HG03135 (cell line): ENCODE results near the gene ADGRB3.
"Not testable (repeated sequence)": the region's sequence is repeated elsewhere in the genome, so short reads cannot be mapped to it uniquely, and the experiment has no call there.

Source experiments
- ATAC-seq: cut with Tn5 transposase; IDR thresholded peaks from one replicate; pipeline ENCODE4 v1.9.1; 2021; ENCODE audit warnings: mild to moderate bottlenecking, moderate library complexity; ENCODE audit not compliant: unreplicated experiment

Gene ADGRB3

DNA sequence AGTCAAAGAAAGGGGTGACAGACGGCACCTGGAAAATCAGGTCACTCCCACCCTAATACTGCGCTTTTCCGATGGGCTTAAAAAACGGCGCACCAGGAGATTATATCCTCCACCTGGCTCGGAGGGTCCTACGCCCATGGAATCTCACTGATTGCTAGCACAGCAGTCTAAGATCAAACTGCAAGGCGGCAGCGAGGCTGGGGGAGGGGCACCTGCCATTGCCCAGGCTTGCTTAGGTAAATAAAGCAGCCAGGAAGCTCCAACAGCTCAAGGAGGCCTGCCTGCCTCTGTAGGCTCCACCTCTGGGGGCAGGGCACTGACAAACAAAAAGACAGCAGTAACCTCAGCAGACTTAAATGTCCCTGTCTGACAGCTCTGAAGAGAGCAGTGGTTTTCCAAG is 277.7 kb downstream of the ADGRB3 start:
- ATAC-seq: not testable (repeated sequence)

DNA sequence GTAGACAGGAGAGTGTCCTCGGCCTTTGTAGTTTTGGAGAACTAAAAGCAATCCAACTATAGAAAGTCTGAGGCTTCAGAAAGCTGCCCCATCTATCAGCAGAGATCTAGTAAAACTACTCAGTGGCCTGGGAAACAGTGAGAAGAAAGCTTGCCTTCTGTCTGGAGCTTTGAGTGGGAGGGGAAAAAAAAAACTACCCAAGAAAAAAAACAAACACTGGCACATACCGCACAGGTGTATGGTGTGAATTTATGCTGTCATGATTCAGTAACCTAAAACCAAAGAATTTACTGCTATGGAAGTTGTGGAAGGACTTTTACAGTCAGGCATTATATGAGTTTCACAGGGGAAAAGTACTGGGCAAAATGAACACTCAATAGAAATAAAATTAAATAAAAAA is 280.5 kb downstream of the ADGRB3 start:
- no peak for ATAC-seq

DNA sequence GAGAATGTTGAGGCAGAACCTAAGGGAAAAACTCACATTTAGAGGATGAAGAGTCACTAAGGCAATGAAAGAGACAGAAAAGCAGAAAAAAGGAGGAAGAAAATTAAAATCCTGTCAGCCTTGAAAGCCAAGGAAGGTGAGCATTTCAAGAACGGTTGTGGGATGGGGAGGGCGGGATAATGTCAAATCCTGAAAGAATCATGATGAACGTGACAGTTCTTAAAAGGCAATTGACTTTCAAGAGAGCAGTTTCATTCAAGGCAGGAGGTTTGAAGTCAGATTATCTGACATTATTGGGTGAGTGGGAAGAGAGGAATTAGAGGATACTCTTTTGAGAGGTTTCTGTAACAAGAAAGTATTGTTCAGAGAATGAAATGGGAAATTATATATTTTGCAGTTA is 284.5 kb downstream of the ADGRB3 start:
- ATAC-seq: no peak

DNA sequence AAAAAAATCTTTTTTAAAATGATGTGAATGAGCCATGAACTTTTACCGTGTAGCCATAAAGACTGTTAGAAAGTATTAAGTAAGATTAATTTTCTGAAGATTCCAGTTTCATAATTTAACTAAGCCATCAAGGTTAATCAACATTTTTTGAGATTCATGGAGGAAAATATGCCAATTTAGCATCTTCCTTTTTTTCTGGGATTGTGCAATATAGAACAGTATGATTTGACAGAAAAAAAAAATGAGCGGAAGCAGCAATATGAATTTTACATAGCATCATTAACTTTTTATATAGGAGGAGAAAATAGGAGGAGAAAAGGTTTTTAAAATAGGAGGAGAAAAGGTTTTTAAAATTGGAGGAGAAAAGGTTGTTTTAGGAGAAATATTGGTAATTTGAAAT is 306.3 kb downstream of the ADGRB3 start:
- no peak for ATAC-seq

- ATAC-seq: no peak
These were observed 312.6 kb downstream of the ADGRB3 start for GRCh38 chr6:68947721-68948120.

DNA sequence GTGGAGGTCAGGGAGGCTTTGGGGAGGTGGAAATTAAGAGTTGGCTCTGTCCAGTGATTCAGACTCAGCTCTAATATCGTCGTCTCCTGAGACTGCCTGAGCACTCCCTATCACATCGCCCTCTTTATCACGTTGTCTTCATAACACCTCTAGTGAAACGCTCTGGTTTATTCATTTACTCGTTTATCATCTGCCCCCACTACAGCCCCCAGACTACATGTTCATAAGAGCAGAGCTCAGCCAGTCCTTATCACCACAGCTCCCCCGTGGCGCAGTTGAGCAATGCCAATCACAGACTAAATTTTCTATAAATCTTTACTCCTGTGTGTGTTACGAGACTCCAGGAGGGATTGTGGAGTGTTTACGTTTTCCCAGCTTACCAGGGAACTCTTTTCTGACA is 316.2 kb downstream of the ADGRB3 start:
- ATAC-seq: no peak

DNA sequence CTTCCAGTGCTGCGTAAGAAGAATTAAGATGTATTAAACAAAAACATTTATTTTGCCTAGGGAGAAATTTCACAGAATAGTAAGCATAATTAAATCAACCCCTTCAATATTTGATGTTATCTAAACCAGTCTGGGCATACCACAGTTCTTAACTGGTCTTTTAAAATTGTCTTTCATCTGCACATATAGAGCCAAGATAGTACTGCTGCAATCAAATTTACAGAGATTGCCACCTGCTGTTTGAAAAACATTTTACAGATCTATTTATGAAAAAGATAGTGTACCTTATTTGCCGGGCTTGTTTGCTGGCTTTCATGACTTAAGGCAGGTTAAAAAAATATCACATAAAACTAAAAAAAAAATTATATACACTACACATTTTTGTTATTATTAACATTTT is 323.2 kb downstream of the ADGRB3 start:
- ATAC-seq: no peak

DNA sequence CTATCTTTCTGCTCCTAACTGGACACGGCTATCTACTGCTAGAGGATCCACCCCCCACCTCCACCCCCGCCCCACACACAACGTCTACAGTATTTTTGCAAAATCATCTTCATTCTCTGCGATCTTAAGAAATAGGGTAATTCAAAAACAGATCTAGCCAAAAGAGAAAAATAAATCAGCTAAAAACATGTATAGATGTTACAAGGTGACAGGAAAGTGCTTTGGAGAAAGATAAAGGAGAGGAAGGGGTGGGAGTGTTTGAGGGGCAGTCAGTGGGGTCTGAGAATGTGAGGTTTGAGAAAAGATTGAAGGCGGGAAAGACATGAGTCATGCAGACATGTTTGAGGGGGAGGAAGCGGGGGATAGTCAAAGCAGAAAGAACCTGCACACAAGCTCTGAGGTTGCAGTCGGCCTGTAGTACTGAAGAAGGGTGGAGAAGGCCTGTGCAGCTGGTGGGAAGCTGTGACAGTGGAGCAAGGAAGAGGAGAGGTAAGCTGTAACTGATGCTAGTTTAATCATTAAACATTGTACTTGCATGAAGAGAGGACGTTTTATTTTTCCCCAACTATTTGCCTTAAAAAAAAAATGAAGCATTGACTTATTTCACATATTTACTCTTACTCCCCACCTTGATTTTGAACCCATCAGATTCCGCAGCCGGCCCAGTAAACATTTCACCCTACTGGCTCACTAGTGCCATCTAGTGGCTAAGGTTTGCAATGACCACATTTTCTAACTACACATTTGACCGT is 332.6 kb downstream of the ADGRB3 start:
- no peak for ATAC-seq

DNA sequence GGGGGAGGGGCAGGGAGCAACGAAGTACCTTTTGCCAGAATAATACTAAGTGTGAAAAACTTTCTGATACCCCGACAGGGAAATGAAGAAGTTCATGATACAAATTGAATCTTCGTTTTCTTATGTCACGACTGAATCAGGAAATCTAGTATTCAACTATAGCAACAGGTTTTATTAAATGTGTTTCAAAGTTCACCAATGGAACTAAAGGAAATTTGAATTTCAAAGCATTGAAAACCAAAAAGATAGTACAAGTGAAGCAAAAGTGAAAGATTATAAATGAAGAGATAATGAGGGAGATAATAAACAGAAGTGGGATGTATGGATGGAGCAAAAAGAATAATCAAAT is 333.2 kb downstream of the ADGRB3 start:
- ATAC-seq: no peak

DNA sequence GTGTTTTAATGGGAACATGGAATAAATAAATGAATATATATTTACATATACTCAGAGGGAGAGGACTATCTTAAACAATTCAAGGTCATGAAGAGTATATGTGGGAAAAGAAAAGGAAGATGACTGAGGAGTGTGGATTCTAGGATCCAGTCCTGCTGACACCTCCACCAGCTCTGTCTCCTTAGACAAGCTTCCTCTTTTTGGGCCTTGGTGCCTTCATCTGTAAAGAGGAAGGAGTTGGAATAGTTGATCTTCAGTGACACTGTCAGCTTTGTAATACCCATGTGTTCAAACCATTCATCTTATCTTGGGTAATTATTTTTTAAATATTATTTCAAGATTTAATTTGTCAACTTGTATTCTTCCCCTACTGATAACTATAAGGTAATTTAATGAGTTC is 338.0 kb downstream of the ADGRB3 start:
- ATAC-seq: no peak

DNA sequence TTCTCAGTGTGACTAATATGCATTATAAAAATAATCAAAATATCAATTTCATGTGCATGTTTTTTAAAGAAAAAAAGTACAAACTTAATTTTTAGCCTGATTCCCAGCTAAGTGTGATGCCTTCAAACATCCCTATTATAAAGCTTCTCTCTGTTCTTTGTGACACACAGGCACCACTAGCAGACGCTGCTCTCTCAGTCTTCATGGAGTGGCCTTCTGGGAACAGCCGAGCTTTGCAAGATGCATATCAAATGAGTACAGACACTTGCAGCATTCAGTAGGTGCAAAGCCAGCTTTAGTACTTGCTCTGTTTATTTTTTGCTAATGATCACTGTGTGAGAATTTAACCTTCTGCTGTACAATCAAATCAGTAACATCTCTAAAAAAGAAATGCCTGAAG is 340.0 kb downstream of the ADGRB3 start:
- ATAC-seq: no peak

- no peak for ATAC-seq
These were observed 340.7 kb downstream of the ADGRB3 start for GRCh38 chr6:68975816-68976215.

DNA sequence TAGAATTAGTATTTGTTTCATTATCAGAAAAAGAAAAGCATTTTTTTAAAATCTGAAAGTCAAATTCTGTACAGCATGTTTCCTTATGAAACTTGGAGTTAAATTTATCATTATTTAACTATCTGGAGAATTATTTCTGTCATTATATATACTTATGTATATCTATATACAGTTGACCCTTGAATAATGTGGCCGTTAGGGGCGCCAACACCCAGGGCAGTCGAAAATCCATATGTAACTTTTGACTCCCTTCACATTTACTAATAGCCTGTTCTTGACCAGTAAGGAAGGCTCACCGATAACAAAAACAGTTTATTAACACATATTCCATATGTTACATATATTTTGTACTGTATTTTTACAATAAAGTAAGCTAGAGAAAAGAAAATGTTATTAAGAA is 341.2 kb downstream of the ADGRB3 start:
- ATAC-seq: no peak

DNA sequence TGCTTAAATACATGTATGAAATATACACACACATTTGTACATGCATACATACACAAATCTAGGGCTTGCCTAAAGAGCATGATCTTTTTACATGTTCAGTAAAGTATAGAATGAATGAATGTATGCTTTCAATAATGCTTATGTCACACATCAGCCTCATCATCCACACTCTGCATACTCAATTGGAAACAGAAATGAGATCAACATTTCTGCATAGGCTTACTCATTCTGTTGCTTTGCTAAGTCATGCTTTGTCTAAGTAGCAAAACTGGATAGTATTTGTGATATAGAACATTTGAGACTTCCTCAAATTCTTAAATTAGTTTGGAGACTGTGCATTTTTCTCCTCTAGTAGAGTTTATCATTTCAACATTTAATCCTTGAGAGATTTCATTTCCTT is 343.3 kb downstream of the ADGRB3 start:
- ATAC-seq: no peak

GRCh38 chr6:68981668-68982067 is 346.6 kb downstream of the ADGRB3 start:
- not testable (repeated sequence) for ATAC-seq

- no peak for ATAC-seq
These were observed 353.6 kb downstream of the ADGRB3 start for GRCh38 chr6:68988698-68989097.

DNA sequence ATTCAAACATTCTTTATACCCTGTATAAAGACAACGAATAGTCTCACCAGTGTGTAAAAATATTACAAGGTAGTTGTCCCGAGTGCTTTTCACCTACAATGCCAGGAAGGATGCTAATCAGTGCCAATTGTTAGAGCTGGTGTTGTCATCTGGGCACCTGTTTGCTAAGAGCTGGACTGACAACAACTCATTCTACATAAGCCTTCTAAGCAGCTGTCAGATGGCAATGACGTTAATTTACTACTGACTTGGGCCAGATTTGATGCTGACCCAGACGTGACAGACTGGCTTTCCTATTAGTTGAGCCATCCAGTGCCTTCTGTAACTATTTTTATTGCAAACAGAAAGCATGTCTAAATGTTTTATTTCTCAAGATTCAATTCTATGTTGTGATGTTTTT is 355.2 kb downstream of the ADGRB3 start:
- ATAC-seq: no peak

DNA sequence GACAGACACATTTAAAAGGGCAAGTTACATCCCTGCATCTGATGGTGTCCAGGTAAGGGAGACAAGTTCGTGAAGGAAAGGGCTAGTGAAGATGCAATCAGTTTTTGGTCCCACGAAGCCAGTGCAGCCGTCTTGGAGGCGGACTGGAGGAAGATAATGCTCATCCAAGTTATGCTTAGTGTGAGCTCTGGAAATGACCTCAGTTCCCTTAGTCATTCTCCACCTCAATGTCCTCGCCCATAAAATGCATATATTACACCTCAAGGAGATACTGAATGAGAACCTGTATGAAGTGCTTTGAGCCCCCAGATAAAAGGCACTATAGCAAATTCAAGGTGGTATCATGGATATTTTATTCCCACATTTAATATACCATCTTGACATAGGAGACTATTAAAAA is 358.8 kb downstream of the ADGRB3 start:
- ATAC-seq: no peak

DNA sequence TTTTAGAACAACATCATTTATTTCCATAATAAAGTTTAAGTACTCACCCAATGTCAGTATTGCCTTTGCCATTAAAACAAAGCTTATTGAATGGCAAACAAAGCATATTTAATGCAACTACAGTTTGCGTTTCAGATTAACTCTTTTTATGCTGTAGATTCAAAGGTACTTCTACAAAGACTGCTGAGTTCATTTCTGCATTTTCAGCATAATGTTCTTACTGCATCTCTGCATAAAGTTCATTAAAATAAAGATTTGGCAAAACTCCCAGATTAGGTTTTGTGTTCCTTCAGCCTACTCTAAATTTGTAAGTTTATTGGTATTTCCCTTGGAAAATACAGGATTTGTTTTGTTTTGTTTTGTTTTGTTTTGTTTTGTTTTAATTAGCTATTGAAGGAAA is 359.4 kb downstream of the ADGRB3 start:
- no peak for ATAC-seq

- no peak for ATAC-seq
These were observed 370.1 kb downstream of the ADGRB3 start for GRCh38 chr6:69005199-69005598.

- no peak for ATAC-seq
These were observed 372.7 kb downstream of the ADGRB3 start for GRCh38 chr6:69007781-69008180.

- no peak for ATAC-seq
These were observed 377.1 kb downstream of the ADGRB3 start for GRCh38 chr6:69012211-69012610.

GRCh38 chr6:69012876-69013275 is 377.8 kb downstream of the ADGRB3 start:
- no peak for ATAC-seq
